ENCODE measurements around the gene STUM.

DNA sequence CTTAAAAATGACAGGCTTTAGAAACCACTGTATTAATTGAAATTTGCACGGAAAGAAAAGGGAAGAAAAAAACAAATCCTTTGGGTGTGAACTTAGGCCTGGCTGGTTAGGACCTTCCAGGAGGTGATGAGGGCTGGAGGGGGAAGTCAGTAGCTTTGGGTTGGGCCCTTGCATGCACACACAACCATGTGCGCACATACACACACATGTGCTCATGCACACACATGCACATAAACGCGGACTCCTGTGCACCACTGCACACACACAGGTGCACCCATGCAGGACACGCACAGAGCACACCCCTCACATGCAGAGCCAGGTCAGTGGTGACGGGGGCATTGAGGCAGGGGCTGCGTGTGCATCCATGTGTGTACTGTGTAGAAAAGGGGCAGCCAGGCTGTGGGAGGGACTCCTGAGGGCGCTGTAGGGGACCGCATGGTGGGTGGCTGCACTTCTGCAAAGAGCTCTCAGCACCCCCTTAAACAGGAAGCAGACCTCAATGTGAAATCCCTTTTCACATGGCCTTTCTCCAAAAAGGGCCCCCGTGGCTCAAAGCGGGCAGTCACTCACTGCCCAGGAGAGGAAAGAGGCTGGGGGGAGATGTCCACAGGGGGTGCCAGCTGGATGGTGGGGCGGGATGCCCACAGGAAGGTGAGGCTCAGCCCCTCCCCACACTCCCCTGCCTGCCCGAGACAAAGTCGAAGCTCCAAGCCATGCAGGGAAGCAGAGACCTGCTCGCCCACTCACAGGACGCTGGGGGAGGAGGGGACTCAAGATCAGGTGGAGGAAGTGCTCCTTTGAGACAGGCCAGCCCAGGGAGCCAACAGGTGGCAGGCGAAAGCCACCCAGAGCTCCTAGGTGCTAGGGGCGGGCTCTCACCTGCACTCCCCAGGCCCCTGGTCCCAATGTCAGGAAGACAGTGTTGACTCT lies 95.3 kb downstream of the STUM start:
- TF ChIP-seq, protein P1, sequence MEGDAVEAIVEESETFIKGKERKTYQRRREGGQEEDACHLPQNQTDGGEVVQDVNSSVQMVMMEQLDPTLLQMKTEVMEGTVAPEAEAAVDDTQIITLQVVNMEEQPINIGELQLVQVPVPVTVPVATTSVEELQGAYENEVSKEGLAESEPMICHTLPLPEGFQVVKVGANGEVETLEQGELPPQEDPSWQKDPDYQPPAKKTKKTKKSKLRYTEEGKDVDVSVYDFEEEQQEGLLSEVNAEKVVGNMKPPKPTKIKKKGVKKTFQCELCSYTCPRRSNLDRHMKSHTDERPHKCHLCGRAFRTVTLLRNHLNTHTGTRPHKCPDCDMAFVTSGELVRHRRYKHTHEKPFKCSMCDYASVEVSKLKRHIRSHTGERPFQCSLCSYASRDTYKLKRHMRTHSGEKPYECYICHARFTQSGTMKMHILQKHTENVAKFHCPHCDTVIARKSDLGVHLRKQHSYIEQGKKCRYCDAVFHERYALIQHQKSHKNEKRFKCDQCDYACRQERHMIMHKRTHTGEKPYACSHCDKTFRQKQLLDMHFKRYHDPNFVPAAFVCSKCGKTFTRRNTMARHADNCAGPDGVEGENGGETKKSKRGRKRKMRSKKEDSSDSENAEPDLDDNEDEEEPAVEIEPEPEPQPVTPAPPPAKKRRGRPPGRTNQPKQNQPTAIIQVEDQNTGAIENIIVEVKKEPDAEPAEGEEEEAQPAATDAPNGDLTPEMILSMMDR (IDR thresholded peaks at IDR 0.05) = no peak
- no peak for TF ChIP-seq POLR2A (IDR thresholded peaks at IDR 0.05)
- TF ChIP-seq POLR2AphosphoS5 (IDR thresholded peaks at IDR 0.05) = no peak
